ENCODE data around the gene TBC1D9. TPM values are rescaled to one million over a fixed set of nuclear protein-coding genes. Genes with fewer than 3 reads are reported as not detected.

Gene TBC1D9
- total RNA-seq, 4 donors from 2014 or later: 13.3 to 17.5 (median 15.2) TPM

DNA sequence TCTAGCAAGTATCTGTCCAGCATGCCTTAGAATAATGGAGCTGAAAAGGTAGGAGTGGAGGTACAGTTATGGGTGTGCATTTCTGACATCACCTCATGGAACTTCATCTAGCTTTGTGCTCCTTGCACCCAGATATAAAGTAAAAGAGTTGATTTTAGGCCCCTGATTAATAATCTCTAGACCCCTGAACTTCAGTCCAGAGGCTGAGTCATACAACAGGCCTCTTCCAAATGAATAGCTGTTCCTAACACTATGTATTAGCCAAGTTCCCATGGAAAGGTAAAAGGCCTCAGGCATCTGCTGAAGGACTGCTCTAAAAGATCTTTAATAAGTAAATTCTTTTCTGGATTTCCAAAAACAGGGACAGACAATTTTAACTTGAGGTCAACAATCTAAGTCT lies 16.2 kb downstream of the TBC1D9 start:
- Histone ChIP-seq H3K27ac (no peak overlapping the region), H3K4me1 (peaks cover 10 to 12% of the 10 kb centered on the region in 2 donors), H3K9me3 (no peaks in the 10 kb centered on the region), H3K36me3 (no peaks in the 10 kb centered on the region), H3K4me3 (replicated peaks in 1 of 3) (no peak overlapping the region), H3K27me3 (no peaks in the 10 kb centered on the region)
- TF ChIP-seq POLR2A (IDR thresholded peaks at IDR 0.05): no peak
- TF ChIP-seq, protein P1, sequence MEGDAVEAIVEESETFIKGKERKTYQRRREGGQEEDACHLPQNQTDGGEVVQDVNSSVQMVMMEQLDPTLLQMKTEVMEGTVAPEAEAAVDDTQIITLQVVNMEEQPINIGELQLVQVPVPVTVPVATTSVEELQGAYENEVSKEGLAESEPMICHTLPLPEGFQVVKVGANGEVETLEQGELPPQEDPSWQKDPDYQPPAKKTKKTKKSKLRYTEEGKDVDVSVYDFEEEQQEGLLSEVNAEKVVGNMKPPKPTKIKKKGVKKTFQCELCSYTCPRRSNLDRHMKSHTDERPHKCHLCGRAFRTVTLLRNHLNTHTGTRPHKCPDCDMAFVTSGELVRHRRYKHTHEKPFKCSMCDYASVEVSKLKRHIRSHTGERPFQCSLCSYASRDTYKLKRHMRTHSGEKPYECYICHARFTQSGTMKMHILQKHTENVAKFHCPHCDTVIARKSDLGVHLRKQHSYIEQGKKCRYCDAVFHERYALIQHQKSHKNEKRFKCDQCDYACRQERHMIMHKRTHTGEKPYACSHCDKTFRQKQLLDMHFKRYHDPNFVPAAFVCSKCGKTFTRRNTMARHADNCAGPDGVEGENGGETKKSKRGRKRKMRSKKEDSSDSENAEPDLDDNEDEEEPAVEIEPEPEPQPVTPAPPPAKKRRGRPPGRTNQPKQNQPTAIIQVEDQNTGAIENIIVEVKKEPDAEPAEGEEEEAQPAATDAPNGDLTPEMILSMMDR (IDR thresholded peaks at IDR 0.05): no peak
- DNase-seq: no peak
- intact Hi-C loops (cut with DNase I): no loop called here

DNA sequence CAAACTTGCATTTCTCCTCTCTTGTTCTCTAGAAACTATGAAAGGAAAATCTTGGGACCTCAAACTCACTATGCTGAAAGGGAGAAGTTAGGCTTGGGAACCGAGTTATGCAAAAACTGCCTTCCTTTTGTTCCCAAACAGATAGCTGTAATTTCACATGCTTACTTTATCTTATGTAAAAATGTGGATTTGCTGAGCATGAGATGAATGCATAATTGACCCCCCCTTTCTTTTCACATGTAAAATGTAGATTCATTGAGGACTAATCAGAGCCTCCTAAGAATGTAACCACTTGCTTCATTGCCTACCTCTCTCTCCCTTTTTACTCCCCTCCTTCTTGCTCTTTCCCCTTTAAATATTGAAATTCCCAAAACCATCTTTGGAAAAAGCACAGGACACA lies 18.0 kb downstream of the TBC1D9 start:
- H3K9me3 ChIP-seq: no peaks in the 10 kb centered on the region
- TF ChIP-seq, protein P1 (IDR thresholded peaks at IDR 0.05): no peak
- no peak for TF ChIP-seq POLR2A (IDR thresholded peaks at IDR 0.05)
- H3K36me3 ChIP-seq: no peaks in the 10 kb centered on the region
- no peak overlapping the region for H3K4me3 ChIP-seq (replicated peaks in 1 of 3)
- no peak for DNase-seq
- intact Hi-C loops (cut with DNase I): no loop called here
- WGBS, 2 donors: 89 to 95% methylated on average over 1 of the region's 1 CpG
- peaks cover 7 to 11% of the 10 kb centered on the region in 2 donors for H3K4me1 ChIP-seq
- H3K27ac ChIP-seq: no peak overlapping the region
- H3K27me3 ChIP-seq: no peaks in the 10 kb centered on the region

DNA sequence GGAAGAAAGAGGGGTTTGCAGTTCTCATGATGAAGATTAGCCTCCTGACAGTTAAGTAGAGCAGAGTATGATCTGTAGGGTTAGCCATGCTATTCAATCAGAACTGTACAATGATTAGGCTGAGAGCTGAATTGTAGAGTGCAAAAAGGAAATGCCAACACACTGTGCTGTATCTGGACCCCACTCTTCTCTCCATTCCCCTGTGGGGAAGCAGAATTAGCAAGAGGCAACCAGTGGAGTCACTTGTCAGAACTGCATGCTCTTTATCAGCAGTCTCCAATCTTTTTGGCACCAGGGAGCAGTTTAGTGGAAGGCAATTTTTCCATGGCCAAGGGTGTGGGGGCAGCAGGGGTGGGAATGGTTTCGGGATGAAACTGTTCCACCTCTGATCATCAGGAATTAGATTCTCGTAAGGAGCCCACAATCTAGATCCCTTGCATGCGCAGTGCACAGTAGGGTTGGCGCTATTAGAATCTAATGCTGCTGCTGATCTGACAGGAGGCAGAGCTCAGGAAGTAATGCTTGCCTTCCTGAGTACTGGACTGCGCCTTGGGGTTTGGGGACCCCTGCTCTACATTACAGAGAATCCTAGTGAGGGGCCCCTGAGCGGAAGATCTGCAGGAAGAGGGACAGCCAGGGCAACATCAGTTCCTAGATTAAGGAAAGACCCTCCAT lies 19.4 kb downstream of the TBC1D9 start:
- H3K27me3 ChIP-seq: no peaks in the 10 kb centered on the region
- no peaks in the 10 kb centered on the region for H3K36me3 ChIP-seq
- H3K4me3 ChIP-seq (replicated peaks in 1 of 3): no peak overlapping the region
- DNase-seq: no peak
- no peaks in the 10 kb centered on the region for H3K9me3 ChIP-seq
- 74 to 95% methylated on average over 6 of the region's 6 CpGs for WGBS, 2 donors
- TF ChIP-seq POLR2A (IDR thresholded peaks at IDR 0.05): no peak
- TF ChIP-seq, protein P1 (IDR thresholded peaks at IDR 0.05): no peak
- peaks cover 0 to 5% of the 10 kb centered on the region in 2 donors for H3K4me1 ChIP-seq
- intact Hi-C loops (cut with DNase I): no loop called here
- no peak overlapping the region for H3K27ac ChIP-seq

- intact Hi-C loops (cut with DNase I): no loop called here
- no peaks in the 10 kb centered on the region for H3K9me3 ChIP-seq
- no peak for DNase-seq
- no peaks in the 10 kb centered on the region for H3K4me1 ChIP-seq
- whole genome bisulfite sequencing, 2 donors: 83 to 92% methylated on average over 4 of the region's 4 CpGs
- TF ChIP-seq POLR2A (IDR thresholded peaks at IDR 0.05): no peak
- no peak overlapping the region for H3K27ac ChIP-seq
- no peaks in the 10 kb centered on the region for H3K27me3 ChIP-seq
- H3K36me3 ChIP-seq: no peaks in the 10 kb centered on the region
- H3K4me3 ChIP-seq (replicated peaks in 1 of 3): no peak overlapping the region
Observed at GRCh38 chr4:140735779-140736391, 20.3 kb downstream of the TBC1D9 start.

GRCh38 chr4:140735317-140735716 lies 20.9 kb downstream of the TBC1D9 start:
- Histone ChIP-seq H3K9me3 (no peaks in the 10 kb centered on the region), H3K4me3 (replicated peaks in 1 of 3) (no peak overlapping the region), H3K27me3 (no peaks in the 10 kb centered on the region), H3K36me3 (no peaks in the 10 kb centered on the region), H3K27ac (no peak overlapping the region), H3K4me1 (no peaks in the 10 kb centered on the region)
- WGBS, 2 donors: 91 to 97% methylated on average over 2 of the region's 2 CpGs
- no peak for DNase-seq
- TF ChIP-seq POLR2A (IDR thresholded peaks at IDR 0.05): no peak
- TF ChIP-seq, protein P1 (IDR thresholded peaks at IDR 0.05): no peak
- intact Hi-C loops (cut with DNase I): no loop called here
